ENCODE results near the gene CDYL2.

Gene CDYL2

DNA sequence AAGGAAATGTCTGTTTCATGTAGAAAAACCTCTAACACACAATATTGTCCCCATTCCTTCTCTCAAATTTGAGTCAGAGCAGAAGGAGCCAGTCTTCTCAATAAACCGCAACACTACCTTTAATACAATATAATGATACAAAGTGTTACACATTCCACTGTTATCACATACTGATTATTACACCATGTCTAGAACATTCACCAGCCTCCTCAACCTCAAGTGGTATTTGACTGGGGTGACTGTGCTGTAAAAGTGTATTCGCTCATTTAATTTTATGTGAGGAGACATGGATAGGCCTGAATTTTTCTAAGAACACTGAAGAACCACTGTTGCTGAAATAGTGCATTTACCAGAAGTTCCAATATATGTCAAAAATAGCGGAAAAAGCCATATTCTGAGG, 10.3 kb downstream of the CDYL2 start:
- Histone ChIP-seq H3K79me2 (ENCODE audit: control insufficient read depth, insufficient read depth, low read length, poor library complexity) (no peaks in the 10 kb centered on the region), H3K9me3 (ENCODE audit: insufficient read depth, low read depth, low read length) (peaks cover 4% of the 10 kb centered on the region), H2AK5ac (ENCODE audit: low read length) (no peak overlapping the region), H3K36me3 (ENCODE audit: control insufficient read depth in 1 of 2, insufficient read depth in 2 of 2, low read length in 2 of 2) (no peaks in the 10 kb centered on the region), H3K4ac (ENCODE audit: low read depth, low read length) (no peak overlapping the region), H2BK120ac (ENCODE audit: insufficient read depth, low read length, poor library complexity) (no peak overlapping the region), H3K4me3 (ENCODE audit: low read depth, low read length) (no peak overlapping the region), H3K27me3 (ENCODE audit: insufficient read depth, low read length) (no peaks in the 10 kb centered on the region), H4K91ac (ENCODE audit: low read depth, low read length) (no peak overlapping the region), H2BK12ac (ENCODE audit: low read length) (no peak overlapping the region), H3K27ac (ENCODE audit: low read depth, low read length) (no peak overlapping the region), H2AFZ (ENCODE audit: insufficient read depth, low read length, poor library complexity) (no peak overlapping the region), H3K14ac (ENCODE audit: low read length) (no peak overlapping the region), H3K4me2 (ENCODE audit: low read length) (no peak overlapping the region), H2BK5ac (ENCODE audit: low read depth, low read length, poor library complexity) (no peak overlapping the region), H4K12ac (ENCODE audit: low read depth, low read length) (no peak overlapping the region), H3K23ac (ENCODE audit: low read length) (no peak overlapping the region), H3K4me1 (ENCODE audit: control insufficient read depth in 1 of 2, insufficient read depth in 2 of 2, low read length in 2 of 2) (no peaks in the 10 kb centered on the region), H3K18ac (ENCODE audit: low read length) (no peak overlapping the region), H3K79me1 (ENCODE audit: low read length) (no peaks in the 10 kb centered on the region), H4K8ac (ENCODE audit: low read depth, low read length) (no peak overlapping the region), H3K9ac (ENCODE audit: low read length) (no peak overlapping the region)
- no peak for DNase-seq
- WGBS (ENCODE audit: extremely low coverage, insufficient coverage, insufficient read length): no CpG with 5 or more reads among the region's 3 CpGs

- Histone ChIP-seq H4K8ac (ENCODE audit: low read depth, low read length) (no peak overlapping the region), H3K27ac (ENCODE audit: low read depth, low read length) (no peak overlapping the region), H3K18ac (ENCODE audit: low read length) (no peak overlapping the region), H3K36me3 (ENCODE audit: control insufficient read depth in 1 of 2, insufficient read depth in 2 of 2, low read length in 2 of 2) (no peaks in the 10 kb centered on the region), H3K9ac (ENCODE audit: low read length) (no peak overlapping the region), H3K4ac (ENCODE audit: low read depth, low read length) (no peak overlapping the region), H3K4me3 (ENCODE audit: low read depth, low read length) (no peak overlapping the region), H3K14ac (ENCODE audit: low read length) (no peak overlapping the region), H3K9me3 (ENCODE audit: insufficient read depth, low read depth, low read length) (peaks cover 4% of the 10 kb centered on the region), H4K12ac (ENCODE audit: low read depth, low read length) (no peak overlapping the region), H3K23ac (ENCODE audit: low read length) (no peak overlapping the region), H3K4me2 (ENCODE audit: low read length) (no peak overlapping the region), H3K79me1 (ENCODE audit: low read length) (no peaks in the 10 kb centered on the region), H2AK5ac (ENCODE audit: low read length) (no peak overlapping the region), H2BK5ac (ENCODE audit: low read depth, low read length, poor library complexity) (no peak overlapping the region), H2AFZ (ENCODE audit: insufficient read depth, low read length, poor library complexity) (no peak overlapping the region), H3K4me1 (ENCODE audit: control insufficient read depth in 1 of 2, insufficient read depth in 2 of 2, low read length in 2 of 2) (no peaks in the 10 kb centered on the region), H2BK12ac (ENCODE audit: low read length) (no peak overlapping the region), H3K27me3 (ENCODE audit: insufficient read depth, low read length) (no peaks in the 10 kb centered on the region), H2BK120ac (ENCODE audit: insufficient read depth, low read length, poor library complexity) (no peak overlapping the region), H3K79me2 (ENCODE audit: control insufficient read depth, insufficient read depth, low read length, poor library complexity) (no peaks in the 10 kb centered on the region), H4K91ac (ENCODE audit: low read depth, low read length) (no peak overlapping the region)
- no peak for DNase-seq
- no CpG with 5 or more reads among the region's 2 CpGs for WGBS (ENCODE audit: extremely low coverage, insufficient coverage, insufficient read length)
Measured at GRCh38 chr16:80792031-80792430, 12.4 kb downstream of the CDYL2 start.

DNA sequence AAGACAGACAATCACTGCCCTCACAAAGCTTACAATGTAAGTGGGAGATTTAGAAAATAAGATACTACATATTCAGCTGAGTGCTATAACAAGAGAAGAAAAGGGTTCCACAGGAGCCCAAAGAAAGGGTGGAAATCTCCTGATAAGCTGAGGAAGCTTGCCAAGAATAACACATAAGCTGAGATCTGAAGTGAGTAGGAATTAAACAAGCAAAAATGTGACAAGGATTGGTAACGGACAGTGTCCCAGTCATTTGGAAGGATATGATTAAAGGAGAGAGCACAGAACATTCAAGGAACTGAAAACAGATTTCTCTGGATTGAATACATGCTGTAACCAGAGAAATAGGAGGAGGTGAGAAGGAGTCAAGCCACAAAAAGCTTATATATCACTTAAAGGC, 13.0 kb downstream of the CDYL2 start:
- no peak overlapping the region for H2BK5ac ChIP-seq (ENCODE audit: low read depth, low read length, poor library complexity)
- H4K12ac ChIP-seq (ENCODE audit: low read depth, low read length): no peak overlapping the region
- no peaks in the 10 kb centered on the region for H3K79me2 ChIP-seq (ENCODE audit: control insufficient read depth, insufficient read depth, low read length, poor library complexity)
- H4K8ac ChIP-seq (ENCODE audit: low read depth, low read length): no peak overlapping the region
- no peaks in the 10 kb centered on the region for H3K79me1 ChIP-seq (ENCODE audit: low read length)
- no peak overlapping the region for H3K18ac ChIP-seq (ENCODE audit: low read length)
- no peak overlapping the region for H2AK5ac ChIP-seq (ENCODE audit: low read length)
- no peak overlapping the region for H3K23ac ChIP-seq (ENCODE audit: low read length)
- no peak overlapping the region for H3K4ac ChIP-seq (ENCODE audit: low read depth, low read length)
- no peaks in the 10 kb centered on the region for H3K27me3 ChIP-seq (ENCODE audit: insufficient read depth, low read length)
- H2BK120ac ChIP-seq (ENCODE audit: insufficient read depth, low read length, poor library complexity): no peak overlapping the region
- no peak overlapping the region for H3K9ac ChIP-seq (ENCODE audit: low read length)
- H3K27ac ChIP-seq (ENCODE audit: low read depth, low read length): no peak overlapping the region
- H3K36me3 ChIP-seq (ENCODE audit: control insufficient read depth in 1 of 2, insufficient read depth in 2 of 2, low read length in 2 of 2): no peaks in the 10 kb centered on the region
- no peak overlapping the region for H3K14ac ChIP-seq (ENCODE audit: low read length)
- no peaks in the 10 kb centered on the region for H3K4me1 ChIP-seq (ENCODE audit: control insufficient read depth in 1 of 2, insufficient read depth in 2 of 2, low read length in 2 of 2)
- no peak overlapping the region for H4K91ac ChIP-seq (ENCODE audit: low read depth, low read length)
- WGBS (ENCODE audit: extremely low coverage, insufficient coverage, insufficient read length): no CpG with 5 or more reads among the region's 1 CpG
- H3K4me2 ChIP-seq (ENCODE audit: low read length): no peak overlapping the region
- peaks cover 4% of the 10 kb centered on the region for H3K9me3 ChIP-seq (ENCODE audit: insufficient read depth, low read depth, low read length)
- DNase-seq: no peak
- H2BK12ac ChIP-seq (ENCODE audit: low read length): no peak overlapping the region
- H3K4me3 ChIP-seq (ENCODE audit: low read depth, low read length): no peak overlapping the region
- H2AFZ ChIP-seq (ENCODE audit: insufficient read depth, low read length, poor library complexity): no peak overlapping the region

- Histone ChIP-seq H2BK12ac (ENCODE audit: low read length) (no peak overlapping the region), H2BK120ac (ENCODE audit: insufficient read depth, low read length, poor library complexity) (no peak overlapping the region), H3K36me3 (ENCODE audit: control insufficient read depth in 1 of 2, insufficient read depth in 2 of 2, low read length in 2 of 2) (no peaks in the 10 kb centered on the region), H2AK5ac (ENCODE audit: low read length) (no peak overlapping the region), H3K4ac (ENCODE audit: low read depth, low read length) (no peak overlapping the region), H3K9me3 (ENCODE audit: insufficient read depth, low read depth, low read length) (peaks cover 4% of the 10 kb centered on the region), H3K9ac (ENCODE audit: low read length) (no peak overlapping the region), H3K14ac (ENCODE audit: low read length) (no peak overlapping the region), H3K4me3 (ENCODE audit: low read depth, low read length) (no peak overlapping the region), H3K23ac (ENCODE audit: low read length) (no peak overlapping the region), H4K91ac (ENCODE audit: low read depth, low read length) (no peak overlapping the region), H3K27ac (ENCODE audit: low read depth, low read length) (no peak overlapping the region), H4K12ac (ENCODE audit: low read depth, low read length) (no peak overlapping the region), H3K27me3 (ENCODE audit: insufficient read depth, low read length) (no peaks in the 10 kb centered on the region), H4K8ac (ENCODE audit: low read depth, low read length) (no peak overlapping the region), H3K79me2 (ENCODE audit: control insufficient read depth, insufficient read depth, low read length, poor library complexity) (no peaks in the 10 kb centered on the region), H3K79me1 (ENCODE audit: low read length) (no peaks in the 10 kb centered on the region), H3K18ac (ENCODE audit: low read length) (no peak overlapping the region), H3K4me2 (ENCODE audit: low read length) (no peak overlapping the region), H2AFZ (ENCODE audit: insufficient read depth, low read length, poor library complexity) (no peak overlapping the region), H2BK5ac (ENCODE audit: low read depth, low read length, poor library complexity) (no peak overlapping the region), H3K4me1 (ENCODE audit: control insufficient read depth in 1 of 2, insufficient read depth in 2 of 2, low read length in 2 of 2) (no peaks in the 10 kb centered on the region)
- DNase-seq: no peak
- WGBS (ENCODE audit: extremely low coverage, insufficient coverage, insufficient read length): no CpG with 5 or more reads among the region's 5 CpGs
Measured at GRCh38 chr16:80790751-80791150, 13.6 kb downstream of the CDYL2 start.
